Activated CD4-positive, CD25-positive, alpha-beta regulatory T cell (primary cell): ENCODE data around the gene UBN1.
A peak's percentile ranks its signal among the peaks of the same experiment; 100 is the strongest.

Experiments
- DNase-seq, 4 experiments: peaks; one replicate each; lab custom pipeline; 2025; lab: John Stamatoyannopoulos, UW

UBN1 gene

GRCh38 chr16:4846901-4847773, at the start of gene UBN1, which contains the start of gene GLYR1:
Gene UBN1, plus strand, starts transcription at chr16:4847481. Its CDS starts 5,437 bp downstream, at chr16:4852918.
Gene GLYR1, minus strand, starts transcription at chr16:4847288. Its CDS starts 23 bp downstream, at chr16:4847265.
- peak; percentile 99 to 100 (median 100) for DNase-seq

GRCh38 chr16:4797805-4798252, 49.5 kb upstream of the UBN1 start:
- DNase-seq, result no peak

GRCh38 chr16:4798456-4798855, 48.8 kb upstream of the UBN1 start:
- DNase-seq, result no peak

- no peak for DNase-seq
These were observed 48.0 kb upstream of the UBN1 start for GRCh38 chr16:4799171-4799855.

- DNase-seq, result no peak
These were observed 46.8 kb upstream of the UBN1 start for GRCh38 chr16:4800290-4801041.

- no peak for DNase-seq
These were observed 46.0 kb upstream of the UBN1 start for GRCh38 chr16:4801051-4801961.

- peak; percentile 44 to 72 (median 58) for DNase-seq
These were observed 45.2 kb upstream of the UBN1 start, which contains the start of gene ROGDI for GRCh38 chr16:4801962-4802658. Gene ROGDI, minus strand, starts transcription at chr16:4802633. Its CDS starts 62 bp downstream, at chr16:4802571.

GRCh38 chr16:4802659-4803287, 44.5 kb upstream of the UBN1 start:
- peak; percentile 67 to 84 (median 78) for DNase-seq

GRCh38 chr16:4803401-4803844, 43.9 kb upstream of the UBN1 start:
- DNase-seq, result no peak

- DNase-seq, result no peak
These were observed 43.2 kb upstream of the UBN1 start for GRCh38 chr16:4803898-4804762.

GRCh38 chr16:4805231-4805630, 42.0 kb upstream of the UBN1 start:
- DNase-seq, result no peak

GRCh38 chr16:4806280-4806679, 41.0 kb upstream of the UBN1 start:
- DNase-seq, result no peak

GRCh38 chr16:4811242-4811641, 36.0 kb upstream of the UBN1 start:
- no peak for DNase-seq

GRCh38 chr16:4811773-4812172, 35.5 kb upstream of the UBN1 start:
- no peak for DNase-seq

GRCh38 chr16:4813251-4814003, 33.9 kb upstream of the UBN1 start:
- DNase-seq, result no peak

- DNase-seq, result no peak
These were observed 33.2 kb upstream of the UBN1 start for GRCh38 chr16:4814046-4814445.

GRCh38 chr16:4814542-4815173, 32.6 kb upstream of the UBN1 start:
- no peak for DNase-seq

- DNase-seq, result no peak
These were observed 26.6 kb upstream of the UBN1 start for GRCh38 chr16:4820652-4821051.
